Kasumi-1 (cell line): ENCODE data around the gene TNFRSF8.
"Not testable (repeated sequence)": the region's sequence is repeated elsewhere in the genome, so short reads cannot be mapped to it uniquely, and the experiment has no call there.

Source experiments
- DNase-seq, 2 experiments: peaks; one replicate each; lab custom pipeline; 2025; lab: John Stamatoyannopoulos, UW

TNFRSF8 gene

GRCh38 chr1:12038356-12039163 is 24.5 kb upstream of the TNFRSF8 start:
- no peak for DNase-seq

DNA sequence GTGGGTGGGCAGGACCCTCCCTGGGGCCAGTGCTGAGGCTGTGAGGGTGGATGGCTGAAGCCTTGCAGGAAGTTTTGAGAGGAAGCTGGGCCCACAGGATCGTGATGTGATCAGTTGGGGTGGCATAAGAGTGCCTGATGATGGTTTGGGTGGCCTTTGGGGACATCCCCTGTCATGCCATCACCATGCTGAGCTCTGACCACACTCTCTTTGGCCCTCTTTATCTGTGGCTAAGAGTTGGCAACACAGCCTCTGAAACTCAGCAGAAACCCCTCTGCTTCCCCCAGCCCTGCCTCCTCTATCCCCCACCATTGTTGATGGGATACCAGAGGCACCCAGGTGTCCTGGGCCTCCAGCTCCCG is 24.0 kb upstream of the TNFRSF8 start:
- no peak for DNase-seq

DNA sequence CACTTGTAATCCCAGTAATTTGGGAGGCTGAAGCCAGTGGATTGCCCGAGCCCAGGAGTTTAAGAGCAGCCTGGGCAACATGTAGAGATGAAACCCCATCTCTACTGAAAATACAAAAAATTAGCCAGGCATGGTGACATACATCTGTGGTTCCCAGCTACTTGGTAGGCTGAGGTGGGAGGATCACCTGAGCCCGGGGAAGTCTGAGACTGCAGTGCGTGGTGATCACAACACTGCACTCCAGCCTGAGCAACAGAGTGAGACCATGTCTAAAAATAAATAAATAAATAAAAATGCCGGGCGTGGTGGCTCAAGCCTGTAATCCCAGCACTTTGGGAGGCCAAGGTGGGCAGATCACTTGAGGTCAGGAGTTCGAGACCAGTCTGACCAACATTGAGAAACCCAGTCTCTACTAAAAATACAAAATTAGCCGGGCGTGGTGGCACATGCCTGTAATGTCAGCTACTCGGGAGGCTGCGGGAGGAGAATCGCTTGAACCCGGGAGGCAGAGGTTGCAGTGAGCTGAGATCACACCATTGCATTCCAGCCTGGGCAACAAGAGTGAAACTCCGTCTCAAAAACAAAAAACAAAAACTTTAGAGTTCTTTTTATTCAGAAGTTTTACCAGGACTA is 23.2 kb upstream of the TNFRSF8 start:
- DNase-seq, result not testable (repeated sequence)

DNA sequence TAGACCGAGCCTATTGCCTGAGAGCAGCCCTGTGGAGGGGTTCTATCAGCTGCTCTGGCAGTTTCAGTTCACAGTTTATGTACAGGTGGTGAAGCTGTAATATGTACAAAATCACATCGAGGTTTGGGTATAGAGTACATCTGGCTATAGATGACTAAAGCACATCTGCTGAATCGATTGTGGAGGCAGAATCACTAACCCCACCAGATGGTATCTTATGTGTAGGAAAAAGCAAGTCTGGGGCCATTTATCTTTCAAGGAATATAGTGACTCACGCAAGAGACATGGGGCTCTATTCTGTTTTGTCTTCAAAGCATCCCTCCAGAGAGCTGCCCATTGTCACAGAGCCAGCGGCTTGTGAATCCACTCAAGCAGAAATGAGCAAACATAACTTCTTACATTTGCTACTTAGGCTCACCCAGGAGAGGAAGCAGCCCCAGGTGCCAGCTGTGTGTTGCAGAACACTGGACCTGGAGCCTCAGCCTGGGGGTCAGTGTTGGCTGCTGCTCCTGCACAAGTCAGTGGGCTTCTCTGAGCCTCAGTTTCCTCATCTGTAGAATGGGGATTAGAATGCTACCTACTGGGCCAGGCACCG is 22.5 kb upstream of the TNFRSF8 start:
- no peak for DNase-seq

- not testable (repeated sequence) for DNase-seq
These were observed 18.8 kb upstream of the TNFRSF8 start for GRCh38 chr1:12044187-12044877.

GRCh38 chr1:12046749-12047119 is 16.4 kb upstream of the TNFRSF8 start:
- DNase-seq, result no peak

DNA sequence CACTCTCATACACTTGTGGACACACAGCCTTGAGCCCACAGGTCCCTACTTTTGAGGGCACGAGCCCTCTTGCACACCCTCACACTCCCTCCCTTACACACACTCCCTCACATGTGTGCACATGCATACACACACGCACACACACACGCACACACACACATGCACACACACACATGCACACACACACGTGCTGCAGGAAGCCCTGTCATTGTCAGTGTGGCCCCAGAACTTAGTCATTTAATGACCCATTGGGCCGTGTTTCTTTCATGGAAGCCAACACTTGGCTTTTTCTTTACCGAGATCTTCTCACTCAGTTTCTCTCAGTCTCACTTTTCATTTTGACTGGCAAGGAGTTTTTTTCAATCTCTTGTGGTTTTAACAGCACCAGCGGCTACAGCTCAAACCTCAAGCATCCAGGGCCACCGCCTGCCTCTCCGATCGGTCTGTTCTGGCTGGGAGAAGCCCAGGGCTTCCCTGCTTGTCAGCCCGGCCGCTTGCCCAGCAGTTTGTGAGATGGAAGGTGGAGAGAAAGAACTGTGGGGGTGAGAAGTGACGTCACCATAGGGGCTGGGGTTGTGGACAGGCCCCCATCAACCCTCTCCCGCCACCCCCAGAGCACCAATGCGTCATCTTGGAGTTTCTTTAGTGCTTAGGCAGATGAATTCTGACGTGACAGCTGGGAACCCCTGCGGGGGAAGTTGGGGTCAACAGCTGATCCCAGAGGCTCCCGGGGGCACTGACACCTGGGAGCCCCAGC is 15.8 kb upstream of the TNFRSF8 start:
- no peak for DNase-seq

- no peak for DNase-seq
These were observed 14.7 kb upstream of the TNFRSF8 start for GRCh38 chr1:12048372-12048771.

DNA sequence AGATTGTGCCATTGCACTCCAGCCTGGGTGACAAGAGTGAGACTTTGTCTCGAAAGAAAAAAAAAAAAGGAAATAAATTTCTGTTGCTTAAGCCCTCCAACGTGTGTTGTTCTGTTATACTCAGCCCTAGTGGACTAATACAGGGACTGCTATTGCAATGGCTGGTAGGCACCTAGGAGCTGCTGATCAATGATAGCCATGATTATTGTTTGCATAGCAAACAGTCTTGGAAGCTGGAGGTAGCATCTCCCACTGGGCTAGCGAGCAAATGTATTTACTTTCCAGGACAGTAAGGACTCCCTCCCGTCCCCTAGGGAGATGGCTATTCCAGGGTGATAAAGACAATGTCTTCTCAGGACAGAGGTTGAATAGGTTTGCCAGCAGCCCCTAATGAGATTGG is 13.5 kb upstream of the TNFRSF8 start:
- no peak for DNase-seq

DNA sequence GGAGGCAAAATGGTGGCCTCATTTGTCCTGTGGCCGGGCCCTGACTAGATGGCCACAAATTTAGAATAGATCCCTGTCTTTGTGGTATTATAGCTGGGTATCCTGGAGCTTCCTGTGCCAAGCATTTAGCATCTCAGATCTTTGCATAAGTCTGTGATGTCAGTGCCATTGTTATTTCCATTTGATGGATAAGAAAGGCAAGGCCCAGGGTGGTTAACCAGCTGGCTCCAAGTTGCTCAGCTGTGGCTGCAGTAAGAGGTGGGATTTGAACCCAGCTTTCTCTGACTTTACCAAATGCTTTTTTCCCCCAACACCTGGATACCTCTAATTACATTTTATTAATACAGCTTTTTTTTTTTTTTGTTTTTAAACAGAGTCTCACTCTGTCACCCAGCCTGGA is 11.7 kb upstream of the TNFRSF8 start:
- DNase-seq, result no peak

- DNase-seq, result peak; percentile 34 to 35
These were observed 11.0 kb upstream of the TNFRSF8 start for GRCh38 chr1:12052008-12052573.

- no peak for DNase-seq
These were observed 10.0 kb upstream of the TNFRSF8 start for GRCh38 chr1:12052997-12053686.

- no peak for DNase-seq
These were observed 9.2 kb upstream of the TNFRSF8 start for GRCh38 chr1:12053752-12054548.

DNA sequence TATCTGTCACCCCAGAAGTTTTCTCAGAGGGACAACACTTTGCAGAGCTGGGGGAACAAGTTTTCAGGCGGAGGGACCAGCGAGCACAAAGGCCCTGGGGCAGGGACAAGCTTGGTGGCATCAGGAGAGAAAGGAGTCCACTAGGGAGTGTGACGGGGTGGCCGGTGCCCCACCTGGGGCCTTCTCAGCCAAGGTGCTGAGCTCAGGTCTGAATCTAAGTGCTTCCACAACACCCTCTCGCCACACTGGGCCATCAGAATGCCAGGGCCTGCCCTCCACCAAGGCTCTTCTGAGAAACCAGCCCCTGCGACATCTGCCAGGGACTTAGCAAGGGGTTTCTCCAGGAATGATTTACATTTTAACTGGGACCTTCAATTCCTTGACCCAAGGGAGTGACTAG is 7.8 kb upstream of the TNFRSF8 start:
- DNase-seq, result no peak

DNA sequence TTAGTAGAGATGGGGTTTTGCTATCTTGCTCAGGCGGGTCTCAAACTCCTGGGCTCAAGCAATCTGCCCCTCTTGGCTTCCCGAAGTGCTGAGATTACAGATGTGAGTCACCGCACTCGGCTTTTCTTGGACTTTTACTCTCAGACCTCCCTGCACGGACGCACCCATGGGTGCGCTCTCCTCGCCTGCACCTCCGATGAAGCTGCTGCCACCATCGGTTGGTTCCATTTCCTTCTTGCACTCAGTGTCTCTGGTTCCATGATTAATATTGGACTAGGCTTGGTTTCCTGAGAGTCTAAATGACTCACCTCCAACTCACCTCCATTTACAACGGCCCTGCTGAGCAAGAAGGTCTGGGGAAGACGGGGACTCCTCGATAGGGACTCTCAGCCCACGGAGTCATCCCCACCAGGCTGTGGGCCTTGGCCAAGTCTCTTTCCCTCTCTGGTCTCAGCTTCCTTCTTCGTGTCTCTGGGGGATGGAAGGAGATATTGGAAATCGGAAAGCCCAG is 6.7 kb upstream of the TNFRSF8 start:
- no peak for DNase-seq

DNA sequence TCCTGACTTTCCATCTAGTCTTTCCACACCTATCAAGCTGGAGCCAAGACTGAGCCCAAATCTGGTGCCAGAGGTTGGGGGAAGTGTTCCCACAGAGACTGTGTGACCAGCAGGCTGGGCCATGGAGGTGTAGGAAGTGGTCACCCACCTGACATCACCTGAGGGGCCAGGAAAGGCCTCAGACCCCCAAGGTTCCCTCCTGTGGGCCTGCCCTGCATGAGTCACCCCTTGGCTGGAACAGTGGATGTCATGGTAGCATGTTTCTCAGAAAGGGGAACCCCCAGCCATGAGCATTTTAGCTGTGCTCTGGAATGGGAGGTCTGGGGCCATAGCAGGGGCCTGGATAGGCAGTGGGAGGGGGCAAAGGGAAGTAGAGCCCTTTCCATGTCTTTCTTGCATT is 5.7 kb upstream of the TNFRSF8 start:
- DNase-seq, result peak in 1 of 2 experiments; percentile 11

DNA sequence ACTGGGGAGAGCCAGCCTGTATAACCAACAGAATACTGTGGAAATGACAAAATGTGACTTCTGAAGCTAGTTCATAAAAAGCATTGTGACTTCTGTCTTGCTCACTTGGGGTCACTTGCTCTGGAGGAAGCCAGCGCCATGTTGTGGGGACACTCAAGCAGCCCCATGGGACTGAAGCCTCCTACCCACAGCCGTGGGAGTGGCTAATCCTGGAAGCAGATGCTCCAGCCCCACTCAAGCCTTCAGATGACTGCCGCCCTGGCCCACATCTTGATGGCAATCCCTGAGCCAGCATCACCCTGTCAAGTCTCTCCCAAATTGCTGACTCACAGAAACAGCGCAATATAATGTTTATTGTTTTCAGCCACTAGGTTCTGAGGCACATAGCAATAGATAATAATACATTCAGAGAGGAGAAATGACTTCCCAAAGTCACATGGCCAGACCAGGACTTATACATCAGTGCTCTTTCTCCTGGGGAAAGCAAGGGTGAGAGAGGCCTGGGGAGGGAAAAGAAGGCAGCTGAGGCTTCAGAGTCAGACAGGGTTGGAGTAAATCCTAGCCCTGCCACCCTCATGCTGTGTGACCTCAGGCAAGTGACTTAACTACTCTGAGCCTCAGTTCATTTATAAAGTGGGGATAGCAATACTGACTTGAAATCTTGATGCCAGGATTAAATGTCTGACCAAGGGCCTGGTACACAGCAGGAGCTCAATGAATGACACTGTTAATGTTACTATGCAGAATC is 5.0 kb upstream of the TNFRSF8 start:
- DNase-seq, result no peak

- DNase-seq, result no peak
These were observed 3.9 kb upstream of the TNFRSF8 start for GRCh38 chr1:12059226-12059625.

- DNase-seq, result no peak
These were observed 3.2 kb upstream of the TNFRSF8 start for GRCh38 chr1:12059722-12060464.
